ENCODE measurements around the gene NUBP1. TPM values are rescaled to one million over a fixed set of nuclear protein-coding genes. Genes with fewer than 3 reads are reported as not detected.

NUBP1 gene
- total and polyA plus RNA-seq, 9 of the 15 experiments (the other 6 are each of a cell fraction or from before 2014, with no cell fraction given) = 17.2 to 55.1 (median 35.6) TPM

DNA sequence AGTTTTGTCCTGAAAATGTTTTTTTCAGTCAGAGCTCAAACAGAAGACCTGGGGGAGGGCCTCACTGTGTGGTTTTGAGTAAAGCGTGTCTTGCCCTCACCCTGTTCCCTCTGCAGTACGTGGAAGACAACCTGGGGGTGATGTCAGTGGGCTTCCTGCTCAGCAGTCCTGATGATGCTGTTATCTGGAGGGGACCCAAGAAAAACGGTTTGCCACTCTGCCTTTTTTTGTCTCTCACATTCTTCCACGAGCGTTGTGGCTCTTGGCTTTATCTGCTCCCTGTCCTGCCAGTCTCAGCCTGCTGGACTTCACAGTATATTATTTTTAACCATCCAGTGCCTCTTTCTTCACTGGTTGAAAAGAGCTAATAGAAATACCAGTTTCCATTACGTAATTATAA is 12.9 kb downstream of the NUBP1 start:
- TF ChIP-seq, protein P1, sequence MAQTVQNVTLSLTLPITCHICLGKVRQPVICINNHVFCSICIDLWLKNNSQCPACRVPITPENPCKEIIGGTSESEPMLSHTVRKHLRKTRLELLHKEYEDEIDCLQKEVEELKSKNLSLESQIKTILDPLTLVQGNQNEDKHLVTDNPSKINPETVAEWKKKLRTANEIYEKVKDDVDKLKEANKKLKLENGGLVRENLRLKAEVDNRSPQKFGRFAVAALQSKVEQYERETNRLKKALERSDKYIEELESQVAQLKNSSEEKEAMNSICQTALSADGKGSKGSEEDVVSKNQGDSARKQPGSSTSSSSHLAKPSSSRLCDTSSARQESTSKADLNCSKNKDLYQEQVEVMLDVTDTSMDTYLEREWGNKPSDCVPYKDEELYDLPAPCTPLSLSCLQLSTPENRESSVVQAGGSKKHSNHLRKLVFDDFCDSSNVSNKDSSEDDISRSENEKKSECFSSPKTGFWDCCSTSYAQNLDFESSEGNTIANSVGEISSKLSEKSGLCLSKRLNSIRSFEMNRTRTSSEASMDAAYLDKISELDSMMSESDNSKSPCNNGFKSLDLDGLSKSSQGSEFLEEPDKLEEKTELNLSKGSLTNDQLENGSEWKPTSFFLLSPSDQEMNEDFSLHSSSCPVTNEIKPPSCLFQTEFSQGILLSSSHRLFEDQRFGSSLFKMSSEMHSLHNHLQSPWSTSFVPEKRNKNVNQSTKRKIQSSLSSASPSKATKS (CRISPR knock-in tag; IDR thresholded peaks at IDR 0.05) = no peak
- TF ChIP-seq HDAC3 (IDR thresholded peaks at IDR 0.05; ENCODE audit: borderline replicate concordance, partially characterized antibody) (no peak), NFIC (IDR thresholded peaks at IDR 0.05) (no peak), MCM3 (IDR thresholded peaks at IDR 0.05) (no peak), ZNF175 (CRISPR knock-in tag; IDR thresholded peaks at IDR 0.05; ENCODE audit: low read depth) (no peak), NFE2 (IDR thresholded peaks at IDR 0.05; ENCODE audit: low read depth) (no peak), ESRRB (CRISPR knock-in tag; IDR thresholded peaks at IDR 0.05; ENCODE audit: borderline replicate concordance) (no peak), ZNF133 (CRISPR knock-in tag; IDR thresholded peaks at IDR 0.05) (no peak), EZH2 (IDR thresholded peaks at IDR 0.05; ENCODE audit: borderline replicate concordance, low read depth, low read length) (no peak), ZNF140 (CRISPR knock-in tag; IDR thresholded peaks at IDR 0.05) (no peak), DMBX1 (CRISPR knock-in tag; IDR thresholded peaks at IDR 0.05; ENCODE audit: borderline replicate concordance) (no peak), NCOA6 (IDR thresholded peaks at IDR 0.05) (no peak), U2AF2 (optimal IDR thresholded peaks at IDR 0.05; ENCODE audit: low read depth, low read length) (no peak), CBFA2T2 (conservative IDR thresholded peaks at IDR 0.05) (no peak), TFAM (CRISPR knock-in tag; conservative IDR thresholded peaks at IDR 0.05) (no peak), KDM4B (IDR thresholded peaks at IDR 0.05; ENCODE audit: borderline replicate concordance in 2 of 2, low read depth in 1 of 2) (no peak), SAFB (IDR thresholded peaks at IDR 0.05; ENCODE audit: borderline replicate concordance, low read depth, low read length) (no peak), CBX5 (IDR thresholded peaks at IDR 0.05; ENCODE audit: borderline replicate concordance, low read depth) (no peak)
- TF ChIP-seq, protein P2, sequence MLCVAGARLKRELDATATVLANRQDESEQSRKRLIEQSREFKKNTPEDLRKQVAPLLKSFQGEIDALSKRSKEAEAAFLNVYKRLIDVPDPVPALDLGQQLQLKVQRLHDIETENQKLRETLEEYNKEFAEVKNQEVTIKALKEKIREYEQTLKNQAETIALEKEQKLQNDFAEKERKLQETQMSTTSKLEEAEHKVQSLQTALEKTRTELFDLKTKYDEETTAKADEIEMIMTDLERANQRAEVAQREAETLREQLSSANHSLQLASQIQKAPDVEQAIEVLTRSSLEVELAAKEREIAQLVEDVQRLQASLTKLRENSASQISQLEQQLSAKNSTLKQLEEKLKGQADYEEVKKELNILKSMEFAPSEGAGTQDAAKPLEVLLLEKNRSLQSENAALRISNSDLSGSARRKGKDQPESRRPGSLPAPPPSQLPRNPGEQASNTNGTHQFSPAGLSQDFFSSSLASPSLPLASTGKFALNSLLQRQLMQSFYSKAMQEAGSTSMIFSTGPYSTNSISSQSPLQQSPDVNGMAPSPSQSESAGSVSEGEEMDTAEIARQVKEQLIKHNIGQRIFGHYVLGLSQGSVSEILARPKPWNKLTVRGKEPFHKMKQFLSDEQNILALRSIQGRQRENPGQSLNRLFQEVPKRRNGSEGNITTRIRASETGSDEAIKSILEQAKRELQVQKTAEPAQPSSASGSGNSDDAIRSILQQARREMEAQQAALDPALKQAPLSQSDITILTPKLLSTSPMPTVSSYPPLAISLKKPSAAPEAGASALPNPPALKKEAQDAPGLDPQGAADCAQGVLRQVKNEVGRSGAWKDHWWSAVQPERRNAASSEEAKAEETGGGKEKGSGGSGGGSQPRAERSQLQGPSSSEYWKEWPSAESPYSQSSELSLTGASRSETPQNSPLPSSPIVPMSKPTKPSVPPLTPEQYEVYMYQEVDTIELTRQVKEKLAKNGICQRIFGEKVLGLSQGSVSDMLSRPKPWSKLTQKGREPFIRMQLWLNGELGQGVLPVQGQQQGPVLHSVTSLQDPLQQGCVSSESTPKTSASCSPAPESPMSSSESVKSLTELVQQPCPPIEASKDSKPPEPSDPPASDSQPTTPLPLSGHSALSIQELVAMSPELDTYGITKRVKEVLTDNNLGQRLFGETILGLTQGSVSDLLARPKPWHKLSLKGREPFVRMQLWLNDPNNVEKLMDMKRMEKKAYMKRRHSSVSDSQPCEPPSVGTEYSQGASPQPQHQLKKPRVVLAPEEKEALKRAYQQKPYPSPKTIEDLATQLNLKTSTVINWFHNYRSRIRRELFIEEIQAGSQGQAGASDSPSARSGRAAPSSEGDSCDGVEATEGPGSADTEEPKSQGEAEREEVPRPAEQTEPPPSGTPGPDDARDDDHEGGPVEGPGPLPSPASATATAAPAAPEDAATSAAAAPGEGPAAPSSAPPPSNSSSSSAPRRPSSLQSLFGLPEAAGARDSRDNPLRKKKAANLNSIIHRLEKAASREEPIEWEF (CRISPR knock-in tag; IDR thresholded peaks at IDR 0.05) = no peak
- H3K9me3 ChIP-seq (replicated peaks; ENCODE audit: control insufficient read depth, insufficient read depth, low read depth, low read length) = no peaks in the 10 kb centered on the region
- FAIRE-seq = no peak
- no peak overlapping the region for H3K4me3 ChIP-seq
- ATAC-seq = no peak
- CTCF ChIA-PET (ENCODE audit: low intra/inter-chr PET ratio) = no interaction called here
- no peaks in the 10 kb centered on the region for H4K20me1 ChIP-seq (replicated peaks; ENCODE audit: control insufficient read depth, insufficient read depth, low read length)
- H3K27me3 ChIP-seq (ENCODE audit: control insufficient read depth in 2 of 2, insufficient read depth in 2 of 2, low read length in 2 of 2) = no peaks in the 10 kb centered on the region
- no peak overlapping the region for H3K27ac ChIP-seq (ENCODE audit: extremely low read depth, low read depth, low read length)
- no peak for DNase-seq (ENCODE audit: extremely low read depth in 1 of 4, low spot score in 3 of 4)
- H3K9ac ChIP-seq (ENCODE audit: insufficient read depth in 1 of 2, low read depth in 2 of 2, low read length in 2 of 2) = no peak overlapping the region
- no peaks in the 10 kb centered on the region for H3K4me1 ChIP-seq (replicated peaks in 1 of 2; ENCODE audit: control insufficient read depth in 2 of 2, insufficient read depth in 2 of 2, low read length in 2 of 2)
- POLR2A ChIA-PET = no interaction called here
- H3K79me2 ChIP-seq (ENCODE audit: control insufficient read depth, insufficient read depth, low read length) = no peaks in the 10 kb centered on the region
- in situ Hi-C loops (cut with MboI) (no loop called here), intact Hi-C loops (cut with micrococcal nuclease) (no loop called here)
- no TSS peak for BruUV-seq (replicated peaks)
- WGBS (ENCODE audit: insufficient coverage, low coverage, missing lambda C conversion rate) = 83% methylated on average over 5 of the region's 6 CpGs
- H3K4me2 ChIP-seq (ENCODE audit: insufficient read depth, low read length) = no peak overlapping the region
- no peak overlapping the region for H2AFZ ChIP-seq (ENCODE audit: low read depth, low read length)
- no peaks in the 10 kb centered on the region for H3K9me1 ChIP-seq (ENCODE audit: control insufficient read depth, insufficient read depth, low read length)
- peaks cover 68% of the 10 kb centered on the region; the same call in 2 of the 3 replicates for H3K36me3 ChIP-seq (ENCODE audit: control insufficient read depth, insufficient read depth, low read length)

All from K562 (cell line).